ENCODE data around the gene LTA.

DNA sequence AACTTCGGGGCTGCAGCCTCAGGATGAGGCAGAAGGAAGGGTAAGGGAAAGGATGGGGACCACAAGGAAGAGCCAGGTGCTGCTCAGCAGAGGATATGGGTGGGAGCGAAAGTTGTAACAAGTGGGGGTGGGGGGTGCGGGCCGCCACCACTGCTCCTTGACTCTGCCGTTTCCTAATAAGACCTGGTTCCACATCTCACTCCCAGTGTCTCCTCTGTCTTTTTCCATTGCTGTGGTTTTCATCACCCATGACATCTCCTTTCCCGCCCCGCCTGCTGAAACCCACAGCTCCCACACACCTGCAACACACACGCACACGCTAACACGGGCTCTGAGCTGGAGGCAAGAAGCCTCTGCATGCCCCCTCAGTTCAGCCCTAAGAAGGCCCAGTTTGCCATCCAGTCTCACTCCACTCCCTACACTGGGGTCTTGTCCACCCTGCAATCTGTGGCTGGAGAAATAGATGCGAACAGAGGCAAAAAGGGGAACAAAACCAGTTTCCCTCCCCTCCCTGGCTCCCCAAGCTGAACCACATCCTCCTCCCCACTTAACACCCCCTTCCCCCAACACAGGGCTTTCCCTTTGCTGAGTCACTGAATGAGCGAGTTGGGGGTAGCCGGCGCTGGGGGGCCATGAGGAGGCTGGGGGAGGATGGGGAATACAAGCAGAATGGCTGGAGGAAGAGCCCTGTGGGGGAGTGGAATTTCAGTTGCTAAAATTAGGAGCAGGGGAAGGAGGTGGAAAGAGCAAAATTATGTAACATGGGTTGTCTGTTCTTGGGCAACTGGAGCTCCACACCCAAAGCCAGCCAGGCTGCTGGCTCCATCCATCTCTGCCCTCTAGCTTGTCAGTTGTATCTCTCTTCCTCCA is 13.2 kb upstream of the LTA start:
- TF ChIP-seq JUND (IDR thresholded peaks at IDR 0.05): no peak
- TF ChIP-seq, protein P1, sequence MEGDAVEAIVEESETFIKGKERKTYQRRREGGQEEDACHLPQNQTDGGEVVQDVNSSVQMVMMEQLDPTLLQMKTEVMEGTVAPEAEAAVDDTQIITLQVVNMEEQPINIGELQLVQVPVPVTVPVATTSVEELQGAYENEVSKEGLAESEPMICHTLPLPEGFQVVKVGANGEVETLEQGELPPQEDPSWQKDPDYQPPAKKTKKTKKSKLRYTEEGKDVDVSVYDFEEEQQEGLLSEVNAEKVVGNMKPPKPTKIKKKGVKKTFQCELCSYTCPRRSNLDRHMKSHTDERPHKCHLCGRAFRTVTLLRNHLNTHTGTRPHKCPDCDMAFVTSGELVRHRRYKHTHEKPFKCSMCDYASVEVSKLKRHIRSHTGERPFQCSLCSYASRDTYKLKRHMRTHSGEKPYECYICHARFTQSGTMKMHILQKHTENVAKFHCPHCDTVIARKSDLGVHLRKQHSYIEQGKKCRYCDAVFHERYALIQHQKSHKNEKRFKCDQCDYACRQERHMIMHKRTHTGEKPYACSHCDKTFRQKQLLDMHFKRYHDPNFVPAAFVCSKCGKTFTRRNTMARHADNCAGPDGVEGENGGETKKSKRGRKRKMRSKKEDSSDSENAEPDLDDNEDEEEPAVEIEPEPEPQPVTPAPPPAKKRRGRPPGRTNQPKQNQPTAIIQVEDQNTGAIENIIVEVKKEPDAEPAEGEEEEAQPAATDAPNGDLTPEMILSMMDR (IDR thresholded peaks at IDR 0.05): no peak
- TF ChIP-seq POLR2AphosphoS5 (IDR thresholded peaks at IDR 0.05; ENCODE audit: low read depth, low read length): no peak
- TF ChIP-seq GABPA (IDR thresholded peaks at IDR 0.05; ENCODE audit: low read depth): no peak
- no peak for TF ChIP-seq TCF12 (IDR thresholded peaks at IDR 0.05)
- TF ChIP-seq, protein P2, sequence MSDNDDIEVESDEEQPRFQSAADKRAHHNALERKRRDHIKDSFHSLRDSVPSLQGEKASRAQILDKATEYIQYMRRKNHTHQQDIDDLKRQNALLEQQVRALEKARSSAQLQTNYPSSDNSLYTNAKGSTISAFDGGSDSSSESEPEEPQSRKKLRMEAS (IDR thresholded peaks at IDR 0.05; ENCODE audit: low read depth): no peak
- TF ChIP-seq TAF1 (IDR thresholded peaks at IDR 0.05; ENCODE audit: borderline replicate concordance, low read depth, low read length): no peak
- TF ChIP-seq EZH2phosphoT487 (IDR thresholded peaks at IDR 0.05; ENCODE audit: borderline replicate concordance, low read depth): no peak
- TF ChIP-seq, protein P3, sequence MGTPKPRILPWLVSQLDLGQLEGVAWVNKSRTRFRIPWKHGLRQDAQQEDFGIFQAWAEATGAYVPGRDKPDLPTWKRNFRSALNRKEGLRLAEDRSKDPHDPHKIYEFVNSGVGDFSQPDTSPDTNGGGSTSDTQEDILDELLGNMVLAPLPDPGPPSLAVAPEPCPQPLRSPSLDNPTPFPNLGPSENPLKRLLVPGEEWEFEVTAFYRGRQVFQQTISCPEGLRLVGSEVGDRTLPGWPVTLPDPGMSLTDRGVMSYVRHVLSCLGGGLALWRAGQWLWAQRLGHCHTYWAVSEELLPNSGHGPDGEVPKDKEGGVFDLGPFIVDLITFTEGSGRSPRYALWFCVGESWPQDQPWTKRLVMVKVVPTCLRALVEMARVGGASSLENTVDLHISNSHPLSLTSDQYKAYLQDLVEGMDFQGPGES (IDR thresholded peaks at IDR 0.05; ENCODE audit: low read depth, low read length): no peak
